ENCODE data around the gene JTB.

Gene JTB

GRCh38 chr1:153941826-153942725 lies 35.4 kb downstream of the JTB start:
- H3K27ac ChIP-seq (ENCODE audit: low read length) = no peak overlapping the region

GRCh38 chr1:153940756-153941155 lies 36.7 kb downstream of the JTB start:
- peaks cover 18% of the 10 kb centered on the region for H3K4me1 ChIP-seq (ENCODE audit: low read length)
- H3K27ac ChIP-seq (ENCODE audit: low read length) = no peak overlapping the region
- H3K9me3 ChIP-seq (ENCODE audit: insufficient read depth, low read length) = no peaks in the 10 kb centered on the region
- peaks cover 76% of the 10 kb centered on the region for H3K36me3 ChIP-seq (replicated peaks; ENCODE audit: low read depth, low read length)
- H4K20me1 ChIP-seq (ENCODE audit: insufficient read depth, low read length) = no peaks in the 10 kb centered on the region
- peaks cover 32% of the 10 kb centered on the region for H3K79me2 ChIP-seq (ENCODE audit: low read length)
- no peak overlapping the region for H3K4me2 ChIP-seq (ENCODE audit: low read length)
- no peak overlapping the region for H3K4me3 ChIP-seq (ENCODE audit: low read length)
- no peaks in the 10 kb centered on the region for H3K27me3 ChIP-seq (ENCODE audit: low read depth, low read length)
- no peak for TF ChIP-seq EZH2phosphoT487 (IDR thresholded peaks at IDR 0.05; ENCODE audit: low read depth)
- no peak for TF ChIP-seq CTCF (IDR thresholded peaks at IDR 0.05; ENCODE audit: low read depth, low read length)
- no peak overlapping the region for H2AFZ ChIP-seq (ENCODE audit: low read depth, low read length)
- H3K9ac ChIP-seq (ENCODE audit: low read length) = no peak overlapping the region

More at GRCh38 chr1:153941826-153942725, 35.4 kb downstream of the JTB start:
- Histone ChIP-seq H3K27me3 (ENCODE audit: low read depth, low read length) (no peaks in the 10 kb centered on the region), H3K9ac (ENCODE audit: low read length) (no peak overlapping the region), H3K79me2 (ENCODE audit: low read length) (peaks cover 32% of the 10 kb centered on the region), H4K20me1 (ENCODE audit: insufficient read depth, low read length) (no peaks in the 10 kb centered on the region), H3K4me1 (ENCODE audit: low read length) (peaks cover 23% of the 10 kb centered on the region), H3K36me3 (replicated peaks; ENCODE audit: low read depth, low read length) (peaks cover 66% of the 10 kb centered on the region), H3K9me3 (ENCODE audit: insufficient read depth, low read length) (no peaks in the 10 kb centered on the region), H2AFZ (ENCODE audit: low read depth, low read length) (no peak overlapping the region), H3K4me3 (ENCODE audit: low read length) (no peak overlapping the region), H3K4me2 (ENCODE audit: low read length) (no peak overlapping the region)
- TF ChIP-seq EZH2phosphoT487 (IDR thresholded peaks at IDR 0.05; ENCODE audit: low read depth) = no peak
- no peak for TF ChIP-seq CTCF (IDR thresholded peaks at IDR 0.05; ENCODE audit: low read depth, low read length)

- Histone ChIP-seq H3K9ac (ENCODE audit: low read length) (no peak overlapping the region), H3K4me2 (ENCODE audit: low read length) (no peak overlapping the region), H3K36me3 (replicated peaks; ENCODE audit: low read depth, low read length) (peaks cover 83% of the 10 kb centered on the region), H3K79me2 (ENCODE audit: low read length) (peaks cover 20% of the 10 kb centered on the region), H3K9me3 (ENCODE audit: insufficient read depth, low read length) (no peaks in the 10 kb centered on the region), H3K27ac (ENCODE audit: low read length) (no peak overlapping the region), H2AFZ (ENCODE audit: low read depth, low read length) (no peak overlapping the region), H3K27me3 (ENCODE audit: low read depth, low read length) (no peaks in the 10 kb centered on the region), H3K4me1 (ENCODE audit: low read length) (peaks cover 7% of the 10 kb centered on the region), H3K4me3 (ENCODE audit: low read length) (no peak overlapping the region), H4K20me1 (ENCODE audit: insufficient read depth, low read length) (no peaks in the 10 kb centered on the region; the same call in 1 of the 2 replicates)
- TF ChIP-seq CTCF (IDR thresholded peaks at IDR 0.05; ENCODE audit: low read depth, low read length) (no peak), EZH2phosphoT487 (IDR thresholded peaks at IDR 0.05; ENCODE audit: low read depth) (no peak)
Measured at GRCh38 chr1:153939476-153939875, 38.0 kb downstream of the JTB start.

- H3K9me3 ChIP-seq (ENCODE audit: insufficient read depth, low read length) = no peaks in the 10 kb centered on the region
- H3K27ac ChIP-seq (ENCODE audit: low read length) = no peak overlapping the region
- H3K4me3 ChIP-seq (ENCODE audit: low read length) = no peak overlapping the region
- H3K4me2 ChIP-seq (ENCODE audit: low read length) = no peak overlapping the region
- H3K4me1 ChIP-seq (ENCODE audit: low read length) = peaks cover 3% of the 10 kb centered on the region
- H3K9ac ChIP-seq (ENCODE audit: low read length) = no peak overlapping the region
- H3K79me2 ChIP-seq (ENCODE audit: low read length) = peaks cover 15% of the 10 kb centered on the region
- H2AFZ ChIP-seq (ENCODE audit: low read depth, low read length) = no peak overlapping the region
- no peaks in the 10 kb centered on the region; the same call in 1 of the 2 replicates for H4K20me1 ChIP-seq (ENCODE audit: insufficient read depth, low read length)
- TF ChIP-seq CTCF (IDR thresholded peaks at IDR 0.05; ENCODE audit: low read depth, low read length) (no peak), EZH2phosphoT487 (IDR thresholded peaks at IDR 0.05; ENCODE audit: low read depth) (no peak)
- no peaks in the 10 kb centered on the region for H3K27me3 ChIP-seq (ENCODE audit: low read depth, low read length)
- peaks cover 82% of the 10 kb centered on the region for H3K36me3 ChIP-seq (replicated peaks; ENCODE audit: low read depth, low read length)
Measured at GRCh38 chr1:153938996-153939395, 38.5 kb downstream of the JTB start.
